ENCODE data around the gene HYI.

GRCh38 chr1:43469932-43470331 is 16.2 kb upstream of the HYI start:
- no peak for TF ChIP-seq POLR2A (IDR thresholded peaks at IDR 0.05; ENCODE audit: low read length)
- no peak for TF ChIP-seq ZNF302 (CRISPR knock-in tag; IDR thresholded peaks at IDR 0.05)
- TF ChIP-seq MYC (IDR thresholded peaks at IDR 0.05; ENCODE audit: borderline replicate concordance, low read length): no peak
- TF ChIP-seq EP300 (IDR thresholded peaks at IDR 0.05): no peak
- TF ChIP-seq REST (IDR thresholded peaks at IDR 0.05): no peak
- no peak for TF ChIP-seq CTCF (IDR thresholded peaks at IDR 0.05)
- TF ChIP-seq CHD2 (IDR thresholded peaks at IDR 0.05; ENCODE audit: low read length, partially characterized antibody): no peak
- TF ChIP-seq BCL3 (IDR thresholded peaks at IDR 0.05): no peak
- TF ChIP-seq CEBPB (IDR thresholded peaks at IDR 0.05): no peak
- TF ChIP-seq JUN (IDR thresholded peaks at IDR 0.05): no peak
- TF ChIP-seq NPAS2 (CRISPR knock-in tag; IDR thresholded peaks at IDR 0.05; ENCODE audit: borderline replicate concordance): no peak
- no peak for TF ChIP-seq USF2 (IDR thresholded peaks at IDR 0.05)

Measured in A549 (cell line).